IMR-90 (cell line): Measurements from ENCODE around the gene SLCO2B1. TPM values are rescaled to one million over a fixed set of nuclear protein-coding genes. Genes with fewer than 3 reads are reported as not detected.

ENCODE experiments used
- ATAC-seq: fragments of 200-7000 bp; cut with Tn5 transposase; 2 replicates; pipeline ENCODE4 v1.9.1; 2020; ENCODE audit warnings: low read depth, mild to moderate bottlenecking, moderate library complexity
- BruUV-seq: library from RNA; stranded (reverse); fragments of 400-500 nt; replicated peaks from 2 replicates; lab custom pipeline; 2021; lab: Mats Ljungman, UMichigan
- CTCF ChIA-PET: fragments of 300-600 bp; formaldehyde crosslinking; extraction: SDS; loops from one replicate; lab custom pipeline; 2021; ENCODE audit warnings: antibody characterized with exemption; lab: Yijun Ruan, JAX
- POLR2A ChIA-PET: fragments of 300-600 bp; sonication (Branson Sonifier 250); formaldehyde crosslinking; loops from one replicate; lab custom pipeline; 2022; ENCODE audit warnings: antibody characterized with exemption; ENCODE audit not compliant: unreplicated experiment; lab: Charles Lee
- DNase-seq: peaks from one replicate; pipeline ENCODE4 v3.0.0; 2013
- H2AFZ ChIP-seq: replicated peaks from 2 replicates; pipeline ENCODE3; 2013; ENCODE audit warnings: low read length, mild to moderate bottlenecking; ENCODE audit not compliant: poor library complexity
- H2AK5ac ChIP-seq: 2 replicates; pipeline ENCODE4 v1.6.1; 2013; ENCODE audit warnings: low read depth, low read length, inconsistent platforms
- H2AK9ac ChIP-seq: replicated peaks from 2 replicates; pipeline ENCODE3; 2013; ENCODE audit warnings: mild to moderate bottlenecking, low read depth, low read length, moderate library complexity; ENCODE audit not compliant: poor library complexity
- H2BK120ac ChIP-seq: 2 replicates; pipeline ENCODE4 v1.6.1; 2013; ENCODE audit warnings: low read depth, low read length, inconsistent platforms
- H2BK15ac ChIP-seq: 3 replicates; pipeline ENCODE4 v1.6.1; 2013; ENCODE audit warnings: low read depth, low read length, inconsistent platforms
- H2BK20ac ChIP-seq: 2 replicates; pipeline ENCODE4 v1.6.1; 2013; ENCODE audit warnings: low read depth, mild to moderate bottlenecking, inconsistent platforms, low read length, moderate library complexity
- H2BK5ac ChIP-seq: 2 replicates; pipeline ENCODE4 v1.6.1; 2013; ENCODE audit warnings: mild to moderate bottlenecking, low read depth, low read length, inconsistent platforms; ENCODE audit not compliant: poor library complexity, severe bottlenecking
- H3K14ac ChIP-seq: replicated peaks from 2 replicates; pipeline ENCODE4 v1.6.1; 2013; ENCODE audit warnings: low read depth, low read length, inconsistent platforms
- H3K18ac ChIP-seq: 2 replicates; pipeline ENCODE4 v1.6.1; 2013; ENCODE audit warnings: low read depth, low read length, control low read depth
- H3K23ac ChIP-seq: 2 replicates; pipeline ENCODE4 v1.6.1; 2013; ENCODE audit warnings: low read depth, low read length, inconsistent platforms
- H3K27ac ChIP-seq: 2 replicates; pipeline ENCODE4 v1.5.1; 2013; ENCODE audit warnings: mild to moderate bottlenecking, control low read depth, low read length; ENCODE audit not compliant: insufficient read depth
- H3K27me3 ChIP-seq: 2 replicates; pipeline ENCODE4 v1.6.1; 2013; ENCODE audit warnings: low read length; ENCODE audit not compliant: control insufficient read depth, insufficient read depth
- H3K36me3 ChIP-seq: 2 replicates; pipeline ENCODE4 v1.6.1; 2013; ENCODE audit warnings: low read length, mixed read lengths; ENCODE audit not compliant: control insufficient read depth, insufficient read depth
- H3K4ac ChIP-seq: 2 replicates; pipeline ENCODE4 v1.6.1; 2013; ENCODE audit warnings: low read depth, low read length, inconsistent platforms
- H3K4me1 ChIP-seq: 2 replicates; pipeline ENCODE4 v1.6.1; 2013; ENCODE audit warnings: low read length, mixed read lengths; ENCODE audit not compliant: control insufficient read depth, insufficient read depth
- H3K4me2 ChIP-seq: 2 replicates; pipeline ENCODE4 v1.6.1; 2013; ENCODE audit warnings: low read depth, mild to moderate bottlenecking, control low read depth, low read length, moderate library complexity
- H3K4me3 ChIP-seq: 2 replicates; pipeline ENCODE4 v1.5.1; 2013; ENCODE audit warnings: low read depth, mild to moderate bottlenecking, control low read depth, low read length, moderate library complexity; ENCODE audit not compliant: insufficient read depth
- H3K56ac ChIP-seq: 2 replicates; pipeline ENCODE4 v1.6.1; 2013; ENCODE audit warnings: low read length, inconsistent platforms; ENCODE audit not compliant: insufficient read depth; ENCODE audit errors: extremely low read depth
- H3K79me1 ChIP-seq, 2 experiments: 2 replicates each; pipeline ENCODE4 v1.6.1; 2013; ENCODE audit warnings: low read length in 2 of 2, inconsistent platforms in 1 of 2, low read depth in 1 of 2
- H3K9ac ChIP-seq: 2 replicates; pipeline ENCODE4 v1.6.1; 2013; ENCODE audit warnings: low read depth, low read length, control low read depth
- H3K9me1 ChIP-seq: 2 replicates; pipeline ENCODE4 v1.6.1; 2013; ENCODE audit warnings: low read length, inconsistent platforms; ENCODE audit not compliant: insufficient read depth
- H3K9me3 ChIP-seq: 2 replicates; pipeline ENCODE4 v1.6.1; 2013; ENCODE audit warnings: low read length; ENCODE audit not compliant: control insufficient read depth, insufficient read depth
- H4K20me1 ChIP-seq: 2 replicates; pipeline ENCODE4 v1.6.1; 2013; ENCODE audit warnings: low read length, inconsistent platforms; ENCODE audit not compliant: insufficient read depth
- H4K5ac ChIP-seq: 2 replicates; pipeline ENCODE4 v1.6.1; 2013; ENCODE audit warnings: mild to moderate bottlenecking, low read depth, low read length, control low read depth
- H4K8ac ChIP-seq, 2 experiments: 2 replicates each; pipeline ENCODE4 v1.6.1; 2013; ENCODE audit warnings: low read depth in 2 of 2, low read length in 2 of 2, control low read depth in 1 of 2, inconsistent platforms in 1 of 2
- H4K91ac ChIP-seq: 2 replicates; pipeline ENCODE4 v1.6.1; 2013; ENCODE audit warnings: low read depth, low read length, inconsistent platforms; ENCODE audit not compliant: insufficient read depth
- BHLHE40 ChIP-seq: fragments of 150-350 bp; IDR thresholded peaks from 2 replicates; pipeline ENCODE4 v1.6.1; 2016; ENCODE audit warnings: mild to moderate bottlenecking, low read depth, low read length
- CEBPB ChIP-seq: IDR thresholded peaks from 2 replicates; pipeline ENCODE4 v1.6.1; 2012; ENCODE audit warnings: low read depth, low read length, improper control_type of control experiment
- CHD1 ChIP-seq: IDR thresholded peaks from 2 replicates; pipeline ENCODE4 v1.6.1; 2012; ENCODE audit warnings: low read depth, low read length, improper control_type of control experiment
- CTCF ChIP-seq: conservative IDR thresholded peaks from 2 replicates; pipeline ENCODE4 v1.5.1; 2012; ENCODE audit warnings: mild to moderate bottlenecking, low read depth, low read length, improper control_type of control experiment
- ELK1 ChIP-seq: fragments of 150-350 bp; IDR thresholded peaks from 2 replicates; pipeline ENCODE4 v1.6.1; 2016; ENCODE audit warnings: low read depth, mild to moderate bottlenecking, low read length, moderate library complexity, borderline replicate concordance
- FOS ChIP-seq: fragments of 150-350 bp; IDR thresholded peaks from 2 replicates; pipeline ENCODE4 v1.6.1; 2016; ENCODE audit warnings: low read depth, low read length
- MAFK ChIP-seq: IDR thresholded peaks from 2 replicates; pipeline ENCODE4 v1.6.1; 2012; ENCODE audit warnings: low read depth, low read length, improper control_type of control experiment
- MAZ ChIP-seq: IDR thresholded peaks from 2 replicates; pipeline ENCODE4 v1.6.1; 2012; ENCODE audit warnings: low read depth, mild to moderate bottlenecking, low read length, improper control_type of control experiment, moderate library complexity, borderline replicate concordance
- MXI1 ChIP-seq: IDR thresholded peaks from 2 replicates; pipeline ENCODE4 v1.6.1; 2012; ENCODE audit warnings: low read depth, mild to moderate bottlenecking, low read length, moderate library complexity, borderline replicate concordance
- NFE2L2 ChIP-seq: fragments of 150-350 bp; IDR thresholded peaks from 2 replicates; pipeline ENCODE4 v1.6.1; 2016; ENCODE audit warnings: low read depth, mild to moderate bottlenecking, low read length
- POLR2A ChIP-seq: IDR thresholded peaks from 2 replicates; pipeline ENCODE4 v1.6.1; 2012; ENCODE audit warnings: mild to moderate bottlenecking, low read depth, low read length
- RAD21 ChIP-seq: IDR thresholded peaks from 2 replicates; pipeline ENCODE4 v1.6.1; 2012; ENCODE audit warnings: low read length, improper control_type of control experiment
- RCOR1 ChIP-seq: IDR thresholded peaks from 2 replicates; pipeline ENCODE4 v1.6.1; 2012; ENCODE audit warnings: mild to moderate bottlenecking, low read length, improper control_type of control experiment; ENCODE audit not compliant: insufficient replicate concordance
- RFX5 ChIP-seq: IDR thresholded peaks from 2 replicates; pipeline ENCODE4 v1.8.0; 2012; ENCODE audit warnings: low read depth, mild to moderate bottlenecking, low read length, moderate library complexity
- SMC3 ChIP-seq: fragments of 150-350 bp; IDR thresholded peaks from 2 replicates; pipeline ENCODE4 v1.6.1; 2016; ENCODE audit warnings: low read depth, mild to moderate bottlenecking, antibody characterized with exemption, low read length, moderate library complexity
- USF2 ChIP-seq: fragments of 150-350 bp; IDR thresholded peaks from 2 replicates; pipeline ENCODE4 v1.6.1; 2017; ENCODE audit warnings: mild to moderate bottlenecking, antibody characterized with exemption, low read length, low read depth
- dilution Hi-C: fragments of 300-500 bp; cut with HindIII; formaldehyde crosslinking; loops from one replicate; pipeline ENCODE4 v1.14.3; 2018; ENCODE audit warnings: low sequenced_read_pairs; ENCODE audit not compliant: unreplicated experiment
- in situ Hi-C: fragments of 300-500 bp; cut with MboI; formaldehyde crosslinking; loops from 3 replicates; pipeline ENCODE4 v1.14.3; 2019; ENCODE audit warnings: low sequenced_read_pairs, inconsistent platforms, mixed read lengths
- intact Hi-C: fragments of 100-400 bp; cut with micrococcal nuclease; formaldehyde crosslinking; loops from 2 replicates; pipeline ENCODE4 v1.10.0; 2022
- polyA plus RNA-seq, 3 experiments: library from polyadenylated mRNA; depleted of rRNA; stranded (reverse); fragments of >200 nt; gene quantifications; 2 replicates each; pipeline ENCODE4 v1.2.3, GENCODE V29; 2012; ENCODE audit warnings: low replicate concordance in 1 of 3
- total RNA-seq: library from RNA; depleted of rRNA; stranded (reverse); fragments of >200 nt; gene quantifications from 2 replicates; pipeline ENCODE4 v1.2.3, GENCODE V29; 2012

SLCO2B1 gene
- total and polyA plus RNA-seq, 2 of the 4 experiments (the other 2 are of a cell fraction), result not detected

DNA sequence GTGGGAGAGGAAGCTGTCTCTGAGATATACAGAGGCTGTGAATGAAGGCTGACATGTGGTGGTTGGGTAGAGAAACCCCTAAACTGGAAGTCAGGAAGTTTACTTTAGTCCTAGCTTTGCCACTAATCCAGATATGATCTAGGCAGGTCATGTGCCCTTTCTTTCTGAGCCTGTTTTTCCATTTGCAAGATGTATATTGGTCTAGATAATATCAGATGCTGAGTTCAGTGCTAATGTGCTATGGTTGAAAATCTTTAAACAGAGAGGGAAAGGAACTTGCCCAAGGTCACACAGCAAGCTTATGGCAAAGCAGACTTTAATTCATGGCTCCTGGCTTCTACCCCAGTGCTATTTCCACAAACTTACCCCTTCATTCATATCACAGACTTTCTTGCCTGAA lies 63.9 kb downstream of the SLCO2B1 start:
- CTCF ChIA-PET, result interaction anchor here (1.1 to 1.6 kb wide), 2 partner anchors 10 to 27 kb away, joined by 6 to 7 read pairs; no protein-coding TSS in a partner anchor
- Histone ChIP-seq H2AK5ac (no peak overlapping the region), H3K4me3 (no peak overlapping the region), H3K9me3 (no peaks in the 10 kb centered on the region), H4K91ac (no peak overlapping the region), H3K56ac (no peak overlapping the region), H3K36me3 (no peaks in the 10 kb centered on the region), H3K4me2 (no peak overlapping the region), H3K18ac (no peak overlapping the region), H3K9ac (no peak overlapping the region), H3K9me1 (no peaks in the 10 kb centered on the region), H3K27me3 (peaks cover 8% of the 10 kb centered on the region), H3K4ac (no peak overlapping the region), H2BK20ac (no peak overlapping the region), H2AFZ (no peak overlapping the region), H2AK9ac (no peak overlapping the region), H3K4me1 (no peaks in the 10 kb centered on the region), H4K20me1 (peaks cover 3% of the 10 kb centered on the region; the same call in 1 of the 2 replicates), H3K14ac (no peak overlapping the region), H2BK15ac (no peak overlapping the region), H4K8ac (no peak overlapping the region), H3K27ac (no peak overlapping the region), H2BK120ac (no peak overlapping the region), H3K79me1 (no peaks in the 10 kb centered on the region), H4K5ac (no peak overlapping the region), H2BK5ac (no peak overlapping the region), H3K23ac (no peak overlapping the region)
- TF ChIP-seq MXI1 (no peak), MAFK (no peak), NFE2L2 (no peak), FOS (no peak), BHLHE40 (no peak), CEBPB (no peak), MAZ (no peak), USF2 (no peak), CHD1 (no peak), CTCF (no peak), RFX5 (no peak), RCOR1 (no peak), SMC3 (no peak), RAD21 (no peak), ELK1 (no peak), POLR2A (no peak)
- dilution Hi-C loops (no loop called here), intact Hi-C loops (loop anchor here (1.0 kb wide), 1 partner anchor 18 kb away; no protein-coding TSS in a partner anchor), in situ Hi-C loops (no loop called here)
- BruUV-seq, result no TSS peak
- no peak for ATAC-seq
- no peak for DNase-seq
- POLR2A ChIA-PET, result no interaction called here
